GM19467 (cell line): ENCODE measurements around the gene CFAP61.

Experiments used
- ATAC-seq: cut with Tn5 transposase; IDR thresholded peaks from one replicate; pipeline ENCODE4 v1.9.1; 2021; ENCODE audit warnings: mild to moderate bottlenecking, moderate library complexity; ENCODE audit not compliant: unreplicated experiment

The CFAP61 gene

GRCh38 chr20:20386192-20386591, 333.9 kb downstream of the CFAP61 start:
- ATAC-seq = no peak

GRCh38 chr20:20390393-20390792, 338.1 kb downstream of the CFAP61 start:
- no peak for ATAC-seq

DNA sequence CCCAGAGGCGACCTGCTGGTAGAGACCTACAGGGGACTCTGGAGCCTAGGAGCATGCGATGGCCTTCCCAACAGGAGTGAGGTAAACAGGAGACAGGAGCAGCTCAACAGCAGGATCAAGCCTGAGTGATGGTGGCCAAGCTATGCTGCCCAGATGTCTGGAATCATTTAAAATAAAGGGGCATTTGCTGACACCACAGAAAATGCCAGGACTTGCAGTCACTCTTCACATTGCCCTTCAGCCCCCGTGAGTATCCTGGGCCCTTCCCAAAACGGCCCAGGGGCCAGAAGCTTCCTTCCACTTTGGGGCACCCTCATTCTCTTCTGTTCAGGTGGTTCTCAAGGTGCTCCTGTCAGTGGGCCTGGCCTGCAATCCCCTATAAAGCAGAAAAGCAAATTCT, 338.8 kb downstream of the CFAP61 start:
- no peak for ATAC-seq

DNA sequence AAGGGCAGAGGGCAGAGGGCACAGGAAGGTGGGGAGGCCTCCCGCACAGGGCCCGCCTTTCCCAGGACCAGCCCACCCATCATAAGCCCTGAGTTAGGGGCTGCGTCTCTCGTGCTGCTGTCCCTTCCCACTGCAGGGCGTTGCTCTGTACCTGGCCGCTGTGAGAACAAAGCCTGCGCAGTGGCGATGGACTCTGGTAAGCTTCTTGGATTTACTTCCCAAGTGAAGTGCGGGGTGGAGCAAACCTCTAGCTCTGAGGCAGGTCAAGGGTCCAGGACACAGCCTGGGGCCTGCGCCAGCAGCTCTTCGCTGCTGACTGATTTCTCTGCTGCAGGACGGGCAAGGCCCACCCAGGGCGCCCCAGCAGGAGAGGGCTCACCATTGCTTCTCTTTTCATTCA, 339.4 kb downstream of the CFAP61 start:
- no peak for ATAC-seq

DNA sequence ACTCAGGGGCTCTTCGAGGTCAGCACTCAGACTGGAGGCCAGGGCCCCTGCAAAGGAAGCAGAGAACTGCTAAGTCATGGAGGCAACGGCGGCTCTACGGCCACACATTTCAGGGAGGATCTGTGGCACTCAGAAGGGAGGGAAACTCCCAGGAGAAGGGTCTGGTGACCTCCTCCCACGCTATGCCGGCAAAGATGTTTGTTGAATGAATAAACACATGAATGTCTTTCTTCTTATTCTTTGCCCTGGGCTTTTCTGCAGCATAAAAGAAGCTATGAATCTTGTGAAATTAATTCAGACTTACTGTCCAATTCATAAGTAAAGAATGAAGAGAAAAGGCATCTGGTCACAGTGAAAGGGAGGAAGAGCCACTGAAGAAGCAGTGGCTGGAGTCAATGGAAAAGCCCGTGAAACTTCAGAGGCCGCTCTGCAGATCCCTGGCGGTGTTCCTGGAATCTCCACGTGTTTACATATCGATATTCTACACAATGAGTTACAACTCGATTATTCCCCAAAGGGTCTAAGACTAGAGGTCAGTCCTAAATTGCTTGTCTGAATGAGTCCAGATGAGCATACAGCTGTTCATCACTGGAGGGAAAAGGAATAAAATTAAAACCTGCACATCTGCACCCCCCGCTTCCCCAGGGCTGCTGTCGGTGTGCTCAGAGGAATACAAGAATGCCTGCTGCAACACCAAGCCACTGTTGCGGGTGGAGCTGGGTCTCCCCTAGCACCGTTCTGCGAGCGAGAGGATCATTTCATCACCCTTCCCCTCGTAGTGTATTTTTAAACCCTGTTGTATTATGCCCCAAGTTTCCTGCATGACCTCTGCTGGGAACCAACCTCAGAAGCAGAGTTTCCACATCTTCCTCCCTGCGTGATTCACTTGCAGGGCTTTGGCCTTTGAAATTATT, 341.1 kb downstream of the CFAP61 start:
- ATAC-seq = no peak

- ATAC-seq = no peak
Observed at GRCh38 chr20:20395087-20395486, 342.8 kb downstream of the CFAP61 start.

DNA sequence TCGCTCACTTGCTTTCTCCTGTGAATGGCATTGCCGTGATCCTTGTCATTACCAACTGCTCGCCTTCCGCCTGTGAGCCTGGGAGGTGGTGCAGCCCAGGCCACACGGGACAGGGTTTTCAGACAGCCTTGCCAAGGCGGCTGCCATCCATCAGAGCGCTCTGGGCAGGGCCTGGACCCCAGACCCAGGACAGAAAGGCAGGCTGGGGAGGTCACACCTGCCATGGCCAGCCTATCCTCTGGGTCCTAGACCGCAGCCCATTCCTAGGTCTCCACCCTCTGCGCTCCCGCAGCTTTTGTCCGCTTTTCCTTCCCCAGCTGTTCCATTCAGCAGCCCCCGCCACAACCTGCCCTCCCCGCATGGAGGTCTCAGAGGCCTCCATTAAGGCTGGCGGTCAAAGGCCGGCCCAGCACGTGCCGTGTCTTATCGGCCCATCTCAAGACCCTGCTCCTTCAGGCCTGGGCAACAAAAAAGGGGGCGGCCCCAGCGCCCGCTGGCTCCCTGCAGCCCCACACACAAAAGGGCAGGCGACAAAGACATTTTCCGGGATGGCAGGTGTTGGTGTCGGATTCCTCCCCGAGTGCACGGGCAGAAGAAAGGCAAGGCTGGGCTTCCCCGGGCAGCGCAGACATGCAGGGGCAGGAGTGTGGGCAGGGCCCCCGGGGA, 343.7 kb downstream of the CFAP61 start:
- ATAC-seq = no peak

DNA sequence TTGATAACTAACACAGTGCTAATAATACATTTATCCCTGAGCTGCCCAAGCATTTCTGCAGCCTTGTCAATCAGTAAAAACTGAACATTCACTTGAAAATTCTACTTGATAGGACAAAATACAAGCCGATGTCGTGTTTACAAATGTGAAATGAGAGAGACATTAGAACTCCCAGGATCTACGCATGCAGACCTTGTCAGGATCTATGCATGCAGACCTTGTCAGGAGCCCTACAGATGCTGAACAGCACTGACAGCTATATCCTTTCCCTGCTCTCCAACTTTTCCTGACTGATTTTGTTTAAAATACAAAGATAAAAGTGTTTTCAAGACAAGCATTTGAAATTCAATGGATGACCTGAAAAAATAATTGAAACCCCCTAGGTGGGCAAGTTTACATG, 344.5 kb downstream of the CFAP61 start:
- ATAC-seq = no peak

DNA sequence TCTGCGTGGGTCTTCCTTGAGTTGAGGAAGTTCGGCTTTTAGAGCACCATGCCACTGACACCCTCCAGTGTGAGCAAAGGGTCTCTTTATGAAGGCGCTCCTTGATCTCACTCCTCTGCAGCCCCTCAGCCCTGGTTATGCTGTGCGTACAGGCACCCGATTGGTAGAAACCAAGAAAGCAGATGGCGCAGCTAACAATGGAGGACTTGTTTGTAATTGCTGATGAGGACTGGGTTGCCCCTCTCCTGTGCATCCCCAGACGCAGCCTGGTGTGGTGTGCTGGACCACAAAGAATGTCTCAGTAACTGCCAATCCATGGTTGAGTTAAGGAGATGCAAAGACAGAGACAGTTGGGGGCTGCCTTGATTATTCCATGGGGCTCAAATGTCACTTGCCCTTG, 345.8 kb downstream of the CFAP61 start:
- ATAC-seq = no peak

DNA sequence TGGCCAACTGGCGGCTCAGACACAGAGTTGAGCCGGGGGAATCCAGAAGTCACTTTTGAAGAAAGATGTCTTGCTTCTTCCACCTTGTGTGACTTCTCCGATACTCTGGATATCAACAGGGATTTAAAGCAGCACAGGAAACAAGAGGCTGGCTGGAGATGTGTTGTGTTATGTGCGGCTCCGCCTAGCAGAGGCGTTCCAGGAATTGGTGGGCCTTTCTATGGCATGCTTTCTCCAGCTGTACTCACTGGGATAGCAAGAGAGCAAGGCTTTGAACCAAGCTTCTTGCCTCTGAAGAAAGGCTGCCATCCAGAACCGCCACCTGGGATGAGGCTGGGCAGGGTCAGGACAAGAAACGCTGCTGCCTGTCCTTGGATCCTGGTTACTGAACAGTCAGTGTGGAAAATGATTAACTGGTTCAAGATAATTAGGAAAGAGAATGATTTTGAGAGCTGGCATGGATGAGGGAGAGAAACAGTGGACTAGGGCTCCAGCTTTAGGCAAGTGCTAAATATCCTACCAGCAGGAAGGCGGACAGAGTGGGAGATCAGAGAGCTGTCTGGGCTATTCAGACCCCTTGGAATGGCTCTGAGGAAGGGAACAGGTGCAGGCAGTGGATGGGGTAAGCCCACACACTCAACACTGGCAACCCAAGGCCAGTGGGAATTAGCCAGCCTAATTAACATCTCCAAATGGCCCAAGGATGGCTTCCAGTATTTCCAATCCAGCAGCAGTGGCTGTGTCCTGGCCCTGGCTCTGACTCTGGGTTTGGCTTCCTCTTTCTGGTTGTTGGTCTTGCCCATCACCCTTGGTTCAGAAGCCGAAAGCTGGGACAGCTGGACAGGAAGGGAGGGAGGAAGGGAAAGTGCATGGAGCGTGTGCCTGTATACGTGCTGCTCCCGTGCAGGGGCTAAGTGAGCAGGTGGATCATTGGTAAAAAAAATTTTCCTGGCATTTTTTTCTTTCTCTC, 347.5 kb downstream of the CFAP61 start:
- ATAC-seq = no peak

DNA sequence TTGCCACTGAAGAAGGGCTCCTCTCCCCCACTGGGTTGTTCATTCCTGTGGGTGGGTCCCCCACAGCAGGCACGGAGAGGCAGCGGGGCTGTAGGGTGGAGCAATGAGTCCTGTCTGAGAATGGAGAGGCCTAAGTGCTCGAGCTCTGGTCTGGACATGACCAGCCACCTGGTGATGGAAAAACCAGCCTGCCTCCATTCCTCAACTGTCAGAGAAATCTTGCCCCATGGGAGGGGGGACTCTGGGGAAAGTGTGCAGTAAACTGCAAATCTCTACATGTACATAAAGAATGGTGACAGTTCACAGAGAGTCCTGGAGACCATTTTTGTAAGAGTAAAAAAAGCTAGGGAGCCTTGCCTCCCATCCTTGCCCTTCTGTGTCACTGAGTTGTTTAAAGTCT, 349.7 kb downstream of the CFAP61 start:
- no peak for ATAC-seq

DNA sequence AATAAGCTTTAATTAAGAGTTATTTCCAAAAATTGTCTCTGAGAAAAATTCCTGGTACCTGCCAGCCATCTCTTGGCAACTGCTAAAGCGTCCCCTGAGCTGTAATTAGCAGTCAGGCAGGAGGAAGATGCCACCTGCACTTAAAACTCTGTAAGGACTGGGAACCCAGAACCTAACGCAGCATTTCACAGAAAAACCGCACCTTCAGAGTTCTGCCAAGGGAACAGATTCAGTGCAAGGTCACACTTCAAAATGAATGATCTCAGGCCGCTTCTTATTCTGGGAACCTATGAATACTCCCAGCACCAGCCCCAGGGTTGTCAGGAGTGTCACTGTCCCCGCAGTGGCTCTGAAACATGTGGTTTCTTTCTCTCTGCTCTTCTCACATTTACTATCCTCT, 352.3 kb downstream of the CFAP61 start:
- ATAC-seq = no peak

DNA sequence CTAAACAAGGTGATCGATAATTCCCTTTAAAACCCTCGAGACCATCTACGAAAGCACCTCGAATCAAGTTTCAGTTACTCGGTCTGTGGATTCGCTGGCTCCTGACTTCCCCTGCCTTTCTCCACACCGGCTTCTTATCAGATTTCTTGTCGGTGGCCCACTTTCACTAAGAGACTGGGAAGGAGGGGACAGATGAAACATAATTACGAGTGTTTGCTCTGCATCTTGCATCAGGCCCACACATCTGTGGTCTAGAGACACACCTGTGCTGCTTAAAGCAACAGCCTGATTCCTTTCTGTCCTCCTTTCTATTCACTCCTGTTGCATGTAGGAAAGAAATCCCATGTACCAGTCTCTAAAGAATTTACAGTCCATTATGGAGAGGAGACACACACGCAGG, 353.3 kb downstream of the CFAP61 start:
- no peak for ATAC-seq

DNA sequence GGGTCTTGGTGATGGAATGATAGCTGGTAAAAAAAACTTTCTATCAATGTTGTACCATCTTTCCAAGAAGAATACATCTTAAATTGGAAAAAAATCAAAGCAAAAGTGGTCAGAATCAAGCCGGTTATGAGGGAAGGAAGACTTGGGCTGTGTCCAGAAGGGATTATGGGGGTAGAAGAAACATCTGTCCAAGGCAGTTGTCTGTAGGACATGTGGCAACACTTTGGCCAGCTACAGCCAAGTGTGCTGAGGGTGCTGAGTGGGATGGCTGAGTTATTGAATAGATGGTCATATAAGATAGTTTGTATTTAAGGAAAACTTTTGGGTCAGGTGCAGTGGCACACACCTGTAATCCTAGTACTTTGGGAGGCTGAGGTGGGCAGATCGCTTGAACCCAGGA, 354.0 kb downstream of the CFAP61 start:
- no peak for ATAC-seq

DNA sequence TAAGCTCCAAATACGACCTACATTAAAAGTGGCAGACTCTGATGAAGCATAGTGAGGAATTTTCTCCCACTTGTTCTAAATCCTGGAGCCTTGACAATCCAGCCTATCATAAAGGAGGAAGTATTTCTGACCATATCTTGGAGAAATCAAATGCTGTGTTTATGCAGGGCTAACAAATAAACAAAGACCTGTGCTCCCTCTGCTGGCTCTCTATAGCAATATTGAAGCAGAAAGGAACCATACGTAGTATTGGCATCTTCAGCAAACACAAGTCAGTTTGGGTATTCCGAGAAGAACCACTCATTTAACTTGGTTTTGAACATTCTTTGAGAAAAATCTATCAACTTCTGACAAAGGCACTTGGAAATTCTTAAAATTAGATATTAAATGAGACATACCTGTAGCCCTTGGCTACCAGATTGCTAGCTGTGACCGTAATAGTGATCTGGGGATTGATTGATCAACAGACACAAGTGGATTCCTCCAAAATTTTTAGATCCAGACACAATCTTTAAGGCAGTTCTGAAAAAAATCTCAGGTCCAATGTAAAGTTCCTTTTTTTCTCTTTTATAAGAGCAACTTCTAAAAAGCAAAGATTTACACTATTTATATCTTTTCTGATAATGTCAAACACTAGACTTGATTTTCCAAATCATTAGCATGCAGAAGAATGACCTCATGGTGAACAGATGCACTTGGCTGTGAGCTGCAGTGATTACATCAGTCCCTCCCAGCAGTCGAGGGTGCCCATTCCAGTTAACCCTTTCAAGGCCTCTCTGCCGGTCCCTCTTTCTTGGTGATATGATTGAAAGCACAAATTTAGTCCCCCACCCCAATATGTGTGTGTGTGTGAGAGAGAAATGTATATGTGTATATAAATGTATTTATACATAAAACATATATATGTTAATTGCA, 355.8 kb downstream of the CFAP61 start:
- no peak for ATAC-seq

DNA sequence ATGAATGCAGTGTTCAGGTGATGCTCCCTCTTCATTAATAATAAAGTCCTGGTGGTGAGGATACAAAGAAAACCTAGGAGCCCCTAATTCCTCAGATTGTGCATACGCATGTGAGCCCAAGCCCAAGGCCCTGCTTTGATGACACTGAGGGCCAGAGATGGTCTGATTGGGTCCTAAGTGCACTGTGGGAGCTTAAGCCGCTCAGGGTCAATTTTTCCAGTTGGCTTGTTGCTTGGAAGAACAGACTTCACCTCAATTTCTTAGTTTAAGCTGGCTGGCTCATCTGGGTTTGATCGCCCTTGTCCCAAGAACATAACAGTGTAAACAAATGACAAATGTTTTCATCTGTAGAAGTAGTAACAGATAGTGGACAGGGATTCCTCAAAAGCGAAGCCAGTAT, 357.0 kb downstream of the CFAP61 start:
- no peak for ATAC-seq
